HepG2 (cell line): Measurements from ENCODE around the gene CNKSR3.

Experiments used
- CEBPB ChIP-seq: IDR thresholded peaks from 2 replicates; pipeline ENCODE4 v1.6.1; 2011; ENCODE audit warnings: low read depth, low read length, improper control_type of control experiment, borderline replicate concordance
- CTCF ChIP-seq: sonication (generic); formaldehyde crosslinking; IDR thresholded peaks from 2 replicates; pipeline ENCODE4 v1.5.0; 2020; ENCODE audit warnings: mild to moderate bottlenecking, missing genetic modification reagents, moderate library complexity
- MAFF ChIP-seq: IDR thresholded peaks from 2 replicates; pipeline ENCODE4 v1.6.1; 2011; ENCODE audit warnings: low read depth, low read length, improper control_type of control experiment
- POLR2A ChIP-seq, 2 experiments: IDR thresholded peaks; 2 replicates each; pipeline ENCODE4 v1.6.1; 2011; ENCODE audit warnings: low read depth in 2 of 2, low read length in 2 of 2, mild to moderate bottlenecking in 1 of 2, moderate library complexity in 1 of 2; ENCODE audit not compliant: insufficient read depth in 1 of 2
- RBM39 ChIP-seq: fragments of 200-400 bp; formaldehyde crosslinking; IDR thresholded peaks from one replicate; pipeline ENCODE4 v1.6.1; 2018; ENCODE audit warnings: antibody characterized with exemption, mild to moderate bottlenecking, low read depth, low read length; ENCODE audit not compliant: poor library complexity, severe bottlenecking
- SUZ12 ChIP-seq: fragments of 150-350 bp; IDR thresholded peaks from 2 replicates; pipeline ENCODE4 v1.6.1; 2014; ENCODE audit warnings: low read depth, low read length
- TEAD2 ChIP-seq: sonication (generic); formaldehyde crosslinking; IDR thresholded peaks from 2 replicates; pipeline ENCODE4 v1.9.0; 2021; ENCODE audit warnings: missing genetic modification reagents
- ZFX ChIP-seq: sonication (generic); formaldehyde crosslinking; IDR thresholded peaks from 2 replicates; pipeline ENCODE4 v1.4.0; 2020; ENCODE audit warnings: mild to moderate bottlenecking, low read depth, missing genetic modification reagents, moderate library complexity
- ZNF224 ChIP-seq: sonication (generic); formaldehyde crosslinking; IDR thresholded peaks from 2 replicates; pipeline ENCODE4 v1.5.0; 2020; ENCODE audit warnings: mild to moderate bottlenecking, missing genetic modification reagents
- ZNF570 ChIP-seq: sonication (generic); formaldehyde crosslinking; IDR thresholded peaks from 2 replicates; pipeline ENCODE4 v1.4.0; 2020; ENCODE audit warnings: mild to moderate bottlenecking, missing genetic modification reagents, borderline replicate concordance
- TF ChIP-seq, protein P1 (sequence below): sonication (generic); formaldehyde crosslinking; conservative IDR thresholded peaks from 2 replicates; pipeline ENCODE4 v1.8.0; 2022; ENCODE audit warnings: low read depth, missing genetic modification reagents

GRCh38 chr6:154384191-154384590 is 126.3 kb downstream of the CNKSR3 start:
- TF ChIP-seq ZNF224 (no peak), POLR2A (IDR thresholded peaks at IDR 0.05; ENCODE audit: insufficient read depth in 1 of 2, low read depth in 2 of 2, low read length in 2 of 2) (no peak), CTCF (CRISPR knock-in tag) (no peak), ZNF570 (CRISPR knock-in tag) (no peak), ZFX (CRISPR knock-in tag) (no peak), RBM39 (no peak), TEAD2 (CRISPR knock-in tag) (no peak), CEBPB (no peak), SUZ12 (no peak), MAFF (no peak)
- TF ChIP-seq, protein P1, sequence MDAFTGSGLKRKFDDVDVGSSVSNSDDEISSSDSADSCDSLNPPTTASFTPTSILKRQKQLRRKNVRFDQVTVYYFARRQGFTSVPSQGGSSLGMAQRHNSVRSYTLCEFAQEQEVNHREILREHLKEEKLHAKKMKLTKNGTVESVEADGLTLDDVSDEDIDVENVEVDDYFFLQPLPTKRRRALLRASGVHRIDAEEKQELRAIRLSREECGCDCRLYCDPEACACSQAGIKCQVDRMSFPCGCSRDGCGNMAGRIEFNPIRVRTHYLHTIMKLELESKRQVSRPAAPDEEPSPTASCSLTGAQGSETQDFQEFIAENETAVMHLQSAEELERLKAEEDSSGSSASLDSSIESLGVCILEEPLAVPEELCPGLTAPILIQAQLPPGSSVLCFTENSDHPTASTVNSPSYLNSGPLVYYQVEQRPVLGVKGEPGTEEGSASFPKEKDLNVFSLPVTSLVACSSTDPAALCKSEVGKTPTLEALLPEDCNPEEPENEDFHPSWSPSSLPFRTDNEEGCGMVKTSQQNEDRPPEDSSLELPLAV (CRISPR knock-in tag): no peak
